SK-N-SH (cell line): ENCODE measurements around the gene KCNH3. TPM values are rescaled to one million over a fixed set of nuclear protein-coding genes. Genes with fewer than 3 reads are reported as not detected.

Experiments
- CTCF ChIA-PET: fragments of 300-600, 350-600 bp; formaldehyde crosslinking; extraction: SDS; loops from one replicate; lab custom pipeline; 2021; lab: Yijun Ruan, JAX
- POLR2A ChIA-PET: fragments of 350-600 bp; sonication (Branson Sonifier 250); formaldehyde crosslinking; extraction: SDS; loops from one replicate; lab custom pipeline; 2020; ENCODE audit warnings: antibody characterized with exemption, inconsistent platforms; lab: Yijun Ruan, JAX
- DNase-seq: peaks from one replicate; pipeline ENCODE4 v3.0.0; 2012
- H2AFZ ChIP-seq: fragments of 200-600 bp; sonication (generic); 2 replicates; pipeline ENCODE4 v1.8.1; 2016; ENCODE audit warnings: antibody characterized with exemption, mild to moderate bottlenecking, low read depth
- H3F3A ChIP-seq: fragments of 200-600 bp; sonication (generic); replicated peaks from 2 replicates; pipeline ENCODE3; 2016; ENCODE audit warnings: antibody characterized with exemption, mild to moderate bottlenecking; ENCODE audit not compliant: insufficient read depth
- H3K27ac ChIP-seq, 2 experiments: fragments of 200-500 bp in 1 of 2; fragments of 200-600 bp in 1 of 2; sonication (Bioruptor generic) in 1 of 2; sonication (generic), shearing (Covaris generic) in 1 of 2; 2 replicates each; pipeline versions ENCODE4 v1.5.1 to v1.6.1; 2014 to 2016; ENCODE audit warnings: low read depth in 2 of 2, inconsistent platforms in 1 of 2, low read length in 1 of 2, mild to moderate bottlenecking in 1 of 2, mixed read lengths in 1 of 2
- H3K27me3 ChIP-seq: fragments of 200-600 bp; sonication (generic), shearing (Covaris generic); 2 replicates; pipeline ENCODE4 v1.6.1; 2016; ENCODE audit warnings: mixed run types; ENCODE audit not compliant: insufficient read depth
- H3K36me3 ChIP-seq, 2 experiments: fragments of 200-500 bp in 1 of 2; fragments of 200-600 bp in 1 of 2; sonication (Bioruptor generic) in 1 of 2; sonication (generic) in 1 of 2; replicated peaks in 1 of 2; 2 replicates each; pipeline versions ENCODE3 to v1.5.1; 2014 to 2016; ENCODE audit warnings: low read length in 1 of 2, mild to moderate bottlenecking in 1 of 2; ENCODE audit not compliant: insufficient read depth in 2 of 2, control insufficient read depth in 1 of 2
- H3K4me1 ChIP-seq, 2 experiments: fragments of 200-500 bp in 1 of 2; fragments of 200-600 bp in 1 of 2; sonication (Bioruptor generic) in 1 of 2; sonication (generic), shearing (Covaris generic) in 1 of 2; 2 replicates each; pipeline versions ENCODE4 v1.5.1 to v1.6.1; 2014 to 2016; ENCODE audit warnings: low read depth in 1 of 2, low read length in 1 of 2, mixed run types in 1 of 2; ENCODE audit not compliant: insufficient read depth in 2 of 2, control insufficient read depth in 1 of 2
- H3K4me2 ChIP-seq: fragments of 200-600 bp; sonication (generic), shearing (Covaris generic); 2 replicates; pipeline ENCODE4 v1.6.1; 2017; ENCODE audit warnings: mixed run types
- H3K4me3 ChIP-seq, 2 experiments: fragments of 200-500 bp in 1 of 2; fragments of 200-600 bp in 1 of 2; sonication (Bioruptor generic) in 1 of 2; sonication (generic), shearing (Covaris generic) in 1 of 2; 2 replicates each; pipeline versions ENCODE4 v1.5.1 to v1.8.1; 2014 to 2016; ENCODE audit warnings: low read depth in 2 of 2, inconsistent platforms in 1 of 2, low read length in 1 of 2, mild to moderate bottlenecking in 1 of 2, mixed read lengths in 1 of 2, moderate library complexity in 1 of 2
- H3K79me2 ChIP-seq: fragments of 200-600 bp; sonication (generic); 2 replicates; pipeline ENCODE4 v1.8.1; 2017; ENCODE audit warnings: mild to moderate bottlenecking; ENCODE audit not compliant: insufficient read depth
- H3K9ac ChIP-seq: fragments of 200-600 bp; sonication (generic); 2 replicates; pipeline ENCODE4 v1.6.1; 2017; ENCODE audit warnings: mixed run types
- H3K9me2 ChIP-seq: fragments of 200-600 bp; sonication (generic); 2 replicates; pipeline ENCODE4 v1.6.1; 2017; ENCODE audit warnings: mixed run types
- H3K9me3 ChIP-seq: fragments of 200-600 bp; sonication (generic); 2 replicates; pipeline ENCODE4 v1.6.1; 2017; ENCODE audit warnings: mixed run types, mild to moderate bottlenecking, moderate library complexity
- H4K20me1 ChIP-seq: fragments of 200-600 bp; sonication (generic); 2 replicates; pipeline ENCODE4 v1.6.1; 2017; ENCODE audit warnings: mild to moderate bottlenecking, mixed run types; ENCODE audit not compliant: insufficient read depth
- CHD2 ChIP-seq: fragments of 150-350 bp; IDR thresholded peaks from 2 replicates; pipeline ENCODE4 v1.6.1; 2018; ENCODE audit warnings: low read length; ENCODE audit not compliant: partially characterized antibody
- ELF1 ChIP-seq: IDR thresholded peaks from 2 replicates; pipeline ENCODE4 v1.4.0; 2012
- EZH2phosphoT487 ChIP-seq: fragments of 200-600 bp; sonication (generic); IDR thresholded peaks from 2 replicates; pipeline ENCODE4 v1.6.1; 2017; ENCODE audit warnings: low read depth, mixed run types, mild to moderate bottlenecking, antibody characterized with exemption, moderate library complexity, borderline replicate concordance
- FOSL2 ChIP-seq: IDR thresholded peaks from 2 replicates; pipeline ENCODE4 v1.4.0; 2012; ENCODE audit warnings: low read depth, mild to moderate bottlenecking, moderate library complexity, borderline replicate concordance
- GABPA ChIP-seq: IDR thresholded peaks from 2 replicates; pipeline ENCODE4 v1.4.0; 2012; ENCODE audit warnings: low read depth, mild to moderate bottlenecking
- GATA2 ChIP-seq: sonication (generic); formaldehyde crosslinking; IDR thresholded peaks from 2 replicates; pipeline ENCODE4 v1.5.0; 2020; ENCODE audit warnings: mild to moderate bottlenecking, missing genetic modification reagents
- IRF3 ChIP-seq: fragments of 150-350 bp; IDR thresholded peaks from 2 replicates; pipeline ENCODE4 v1.6.1; 2016; ENCODE audit warnings: mild to moderate bottlenecking, low read depth, low read length
- JUND ChIP-seq: IDR thresholded peaks from 2 replicates; pipeline ENCODE4 v1.4.0; 2012
- MAX ChIP-seq: IDR thresholded peaks from 2 replicates; pipeline ENCODE4 v1.4.0; 2012; ENCODE audit warnings: low read depth
- MXI1 ChIP-seq: IDR thresholded peaks from 2 replicates; pipeline ENCODE4 v1.6.1; 2012; ENCODE audit warnings: mild to moderate bottlenecking, low read depth, low read length, improper control_type of control experiment
- NFIC ChIP-seq: IDR thresholded peaks from 2 replicates; pipeline ENCODE4 v1.4.0; 2012; ENCODE audit warnings: borderline replicate concordance
- POLR2AphosphoS5 ChIP-seq: IDR thresholded peaks from 2 replicates; pipeline ENCODE4 v1.6.1; 2012; ENCODE audit warnings: low read depth, low read length
- RAD21 ChIP-seq: IDR thresholded peaks from 2 replicates; pipeline ENCODE4 v1.6.1; 2012; ENCODE audit warnings: mild to moderate bottlenecking, low read length
- RFX5 ChIP-seq: IDR thresholded peaks from 2 replicates; pipeline ENCODE4 v1.6.1; 2012; ENCODE audit warnings: mild to moderate bottlenecking, improper control_type of control experiment, low read length
- RXRA ChIP-seq: IDR thresholded peaks from 2 replicates; pipeline ENCODE4 v1.4.0; 2012; ENCODE audit warnings: low read depth, mild to moderate bottlenecking, borderline replicate concordance
- SIN3A ChIP-seq: IDR thresholded peaks from 2 replicates; pipeline ENCODE4 v1.6.1; 2012; ENCODE audit warnings: low read depth, mild to moderate bottlenecking, low read length, moderate library complexity, borderline replicate concordance
- TAF1 ChIP-seq: IDR thresholded peaks from 2 replicates; pipeline ENCODE4 v1.6.1; 2012; ENCODE audit warnings: low read depth, mild to moderate bottlenecking, low read length, moderate library complexity, borderline replicate concordance
- TCF12 ChIP-seq: IDR thresholded peaks from 2 replicates; pipeline ENCODE4 v1.4.0; 2012
- TEAD4 ChIP-seq: IDR thresholded peaks from 2 replicates; pipeline ENCODE4 v1.4.0; 2012; ENCODE audit warnings: mild to moderate bottlenecking, borderline replicate concordance; ENCODE audit not compliant: insufficient read depth
- ZBTB33 ChIP-seq: IDR thresholded peaks from 2 replicates; pipeline ENCODE4 v1.4.0; 2012; ENCODE audit warnings: low read depth, borderline replicate concordance
- WGBS: methylation state at CpG from one replicate; pipeline ENCODE4 v1.1.6; 2017; ENCODE audit warnings: low lambda C conversion rate; 5-methylcytosine and 5-hydroxymethylcytosine counted together
- polyA plus RNA-seq, 3 experiments: library from polyadenylated mRNA; depleted of rRNA; stranded (reverse); fragments of >200 nt; gene quantifications; 2 replicates each; pipeline ENCODE4 v1.2.3, GENCODE V29; 2012
- TF ChIP-seq, protein P1 (sequence below): IDR thresholded peaks from 2 replicates; pipeline ENCODE4; 2012
- TF ChIP-seq, protein P2 (sequence below): fragments of 150-350 bp; IDR thresholded peaks from 2 replicates; pipeline ENCODE4 v1.6.1; 2017; ENCODE audit warnings: antibody characterized with exemption, low read length, low read depth, borderline replicate concordance
- TF ChIP-seq, protein P3 (sequence below): IDR thresholded peaks from 2 replicates; pipeline ENCODE4 v1.4.0; 2012; ENCODE audit warnings: low read depth, borderline replicate concordance

Gene KCNH3
- polyA plus RNA-seq, 1 of the 3 experiments (the other 2 are of a cell fraction), result 3.7 TPM

- no peak overlapping the region; a peak in 1 of 4 replicates for H3K4me3 ChIP-seq
- no peak overlapping the region for H3K27ac ChIP-seq
- H3K9me3 ChIP-seq, result no peaks in the 10 kb centered on the region
- WGBS, result no CpG with 5 or more reads among the region's 13 CpGs
- no peak overlapping the region for H2AFZ ChIP-seq
- H3F3A ChIP-seq, result no peaks in the 10 kb centered on the region
- H3K36me3 ChIP-seq, result peaks cover 11 to 39% of the 10 kb centered on the region in 2 experiments
- peaks cover 59% of the 10 kb centered on the region for H3K79me2 ChIP-seq
- peak overlapping the region; percentile 93 for H3K4me2 ChIP-seq
- POLR2A ChIA-PET, result interaction anchor here (1.0 to 1.4 kb wide), 2 partner anchors 8 to 53 kb away, joined by 4 to 8 read pairs; no protein-coding TSS in a partner anchor
- peak overlapping the region; percentile 92; the same call in 1 of the 2 replicates for H3K9ac ChIP-seq
- TF ChIP-seq RXRA, result no peak
- TF ChIP-seq TCF12, result no peak
- no peak for TF ChIP-seq FOSL2
- TF ChIP-seq, protein P1, sequence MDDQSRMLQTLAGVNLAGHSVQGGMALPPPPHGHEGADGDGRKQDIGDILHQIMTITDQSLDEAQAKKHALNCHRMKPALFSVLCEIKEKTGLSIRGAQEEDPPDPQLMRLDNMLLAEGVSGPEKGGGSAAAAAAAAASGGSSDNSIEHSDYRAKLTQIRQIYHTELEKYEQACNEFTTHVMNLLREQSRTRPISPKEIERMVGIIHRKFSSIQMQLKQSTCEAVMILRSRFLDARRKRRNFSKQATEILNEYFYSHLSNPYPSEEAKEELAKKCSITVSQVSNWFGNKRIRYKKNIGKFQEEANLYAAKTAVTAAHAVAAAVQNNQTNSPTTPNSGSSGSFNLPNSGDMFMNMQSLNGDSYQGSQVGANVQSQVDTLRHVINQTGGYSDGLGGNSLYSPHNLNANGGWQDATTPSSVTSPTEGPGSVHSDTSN, result no peak
- TF ChIP-seq GABPA, result no peak
- no peak for TF ChIP-seq TAF1
- TF ChIP-seq ELF1, result no peak
- no peak for TF ChIP-seq NFIC
- TF ChIP-seq, protein P2, sequence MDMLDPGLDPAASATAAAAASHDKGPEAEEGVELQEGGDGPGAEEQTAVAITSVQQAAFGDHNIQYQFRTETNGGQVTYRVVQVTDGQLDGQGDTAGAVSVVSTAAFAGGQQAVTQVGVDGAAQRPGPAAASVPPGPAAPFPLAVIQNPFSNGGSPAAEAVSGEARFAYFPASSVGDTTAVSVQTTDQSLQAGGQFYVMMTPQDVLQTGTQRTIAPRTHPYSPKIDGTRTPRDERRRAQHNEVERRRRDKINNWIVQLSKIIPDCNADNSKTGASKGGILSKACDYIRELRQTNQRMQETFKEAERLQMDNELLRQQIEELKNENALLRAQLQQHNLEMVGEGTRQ, result no peak
- no peak for TF ChIP-seq GATA2 (CRISPR knock-in tag)
- no peak for TF ChIP-seq EZH2phosphoT487
- TF ChIP-seq RAD21, result no peak
- no peak for TF ChIP-seq CHD2
- no peak for TF ChIP-seq TEAD4
- no peak for TF ChIP-seq JUND
- no peak for TF ChIP-seq POLR2AphosphoS5
- no peaks in the 10 kb centered on the region for H4K20me1 ChIP-seq
- peaks cover 7 to 14% of the 10 kb centered on the region in 2 experiments; a peak in 3 of 4 replicates for H3K4me1 ChIP-seq
- H3K27me3 ChIP-seq, result no peaks in the 10 kb centered on the region
- H3K9me2 ChIP-seq, result no peaks in the 10 kb centered on the region
- no peak for DNase-seq
- CTCF ChIA-PET, result interaction anchor here (0.9 to 2.0 kb wide), 6 partner anchors 13 to 229 kb away, joined by 3 to 15 read pairs (median 4); partner anchors contain the start of gene PRPF40B
Observed at GRCh38 chr12:49566361-49566760, 27.5 kb downstream of the KCNH3 start.

GRCh38 chr12:49567302-49567610 lies 28.4 kb downstream of the KCNH3 start:
- H3K27me3 ChIP-seq, result no peaks in the 10 kb centered on the region
- H3K36me3 ChIP-seq, result peaks cover 5 to 36% of the 10 kb centered on the region in 2 experiments
- peak overlapping the region; percentile 90 to 99 for H3K4me3 ChIP-seq
- peaks cover 68% of the 10 kb centered on the region for H3K79me2 ChIP-seq
- DNase-seq, result no peak
- H3F3A ChIP-seq, result no peaks in the 10 kb centered on the region
- H2AFZ ChIP-seq, result peak overlapping the region; percentile 94
- no peaks in the 10 kb centered on the region for H3K9me2 ChIP-seq
- H3K9me3 ChIP-seq, result no peaks in the 10 kb centered on the region
- ChIA-PET CTCF (interaction anchor here (1.0 to 1.8 kb wide), 8 partner anchors 13 to 224 kb away, joined by 3 to 15 read pairs (median 6); partner anchors contain the start of gene DNAJC22), POLR2A (interaction anchor here (1.0 to 1.4 kb wide), 5 partner anchors 9 to 209 kb away, joined by 4 to 9 read pairs (median 4); no protein-coding TSS in a partner anchor)
- H3K4me1 ChIP-seq, result peaks cover 7 to 14% of the 10 kb centered on the region in 2 experiments; a peak in 3 of 4 replicates
- WGBS, result 2% methylated on average over 6 of the region's 11 CpGs
- peak overlapping the region; percentile 93 for H3K4me2 ChIP-seq
- H3K9ac ChIP-seq, result peak overlapping the region; percentile 92
- no peaks in the 10 kb centered on the region for H4K20me1 ChIP-seq
- peak overlapping the region; percentile 85 to 95; a peak in 3 of 4 replicates for H3K27ac ChIP-seq
- TF ChIP-seq GABPA, result no peak
- no peak for TF ChIP-seq SIN3A
- no peak for TF ChIP-seq TEAD4
- no peak for TF ChIP-seq RFX5
- no peak for TF ChIP-seq EZH2phosphoT487
- no peak for TF ChIP-seq IRF3
- TF ChIP-seq, protein P3, sequence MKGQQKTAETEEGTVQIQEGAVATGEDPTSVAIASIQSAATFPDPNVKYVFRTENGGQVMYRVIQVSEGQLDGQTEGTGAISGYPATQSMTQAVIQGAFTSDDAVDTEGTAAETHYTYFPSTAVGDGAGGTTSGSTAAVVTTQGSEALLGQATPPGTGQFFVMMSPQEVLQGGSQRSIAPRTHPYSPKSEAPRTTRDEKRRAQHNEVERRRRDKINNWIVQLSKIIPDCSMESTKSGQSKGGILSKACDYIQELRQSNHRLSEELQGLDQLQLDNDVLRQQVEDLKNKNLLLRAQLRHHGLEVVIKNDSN, result no peak
- no peak for TF ChIP-seq ZBTB33
- no peak for TF ChIP-seq MAX
- TF ChIP-seq MXI1, result no peak
- no peak for TF ChIP-seq FOSL2
